Activated T-helper 9 cell treated with anti-CD3 and anti-CD28 coated beads, Interleukin-2, amount 50 U/mL, for 16 hours (primary cell): ENCODE results near the gene BRD3OS.

Experiments
- DNase-seq: peaks from one replicate; pipeline ENCODE4 v3.0.0-alpha.2; 2020; ENCODE audit warnings: low read depth

Gene BRD3OS

DNA sequence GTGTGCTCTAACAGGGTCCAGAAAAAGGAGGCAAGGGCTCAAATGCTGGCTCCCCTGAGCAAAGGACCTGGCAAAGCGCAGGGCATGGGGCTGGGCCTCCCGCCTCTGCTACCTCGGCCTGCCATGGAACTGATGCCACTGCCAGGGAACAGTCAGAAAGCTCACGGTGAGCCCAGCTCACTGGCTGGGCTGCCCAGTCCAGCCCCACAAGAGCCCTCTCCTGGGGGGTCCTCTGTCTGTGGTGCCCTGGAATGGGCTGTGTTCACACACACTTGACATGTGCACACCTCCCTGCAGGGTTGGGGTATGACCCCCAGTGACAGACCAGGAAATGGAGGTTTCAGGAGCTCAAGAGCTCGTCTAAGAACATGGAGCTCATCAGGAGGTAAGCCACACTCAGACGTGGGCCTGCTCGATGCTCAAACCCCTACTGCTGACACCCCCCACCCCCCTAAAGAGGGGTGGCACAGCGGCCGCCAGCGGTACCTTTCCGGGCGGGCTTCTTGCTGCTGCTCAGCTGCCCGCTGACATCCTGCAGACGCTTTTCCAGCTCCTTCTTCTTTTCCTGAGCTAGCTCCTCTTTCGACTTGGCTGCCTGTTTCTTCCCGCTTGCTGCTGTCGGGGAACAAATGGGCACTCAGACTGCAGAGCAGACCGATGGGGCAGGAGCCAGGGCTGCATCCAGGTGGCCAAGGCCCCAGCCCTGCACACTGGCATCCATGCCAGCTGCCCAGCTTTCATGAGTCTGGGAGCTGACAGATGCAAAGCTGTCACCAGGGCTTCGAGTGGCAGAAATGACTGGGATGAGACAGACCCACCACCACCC, 9.1 kb downstream of the BRD3OS start:
- no peak for DNase-seq

GRCh38 chr9:134035041-134036039, 10.1 kb downstream of the BRD3OS start:
- DNase-seq, result no peak

- no peak for DNase-seq
Observed at GRCh38 chr9:134036130-134036529, 10.8 kb downstream of the BRD3OS start.

GRCh38 chr9:134037641-134038040, 12.4 kb downstream of the BRD3OS start:
- DNase-seq, result no peak

GRCh38 chr9:134039386-134040175, 14.3 kb downstream of the BRD3OS start:
- DNase-seq, result no peak

- DNase-seq, result no peak
Observed at GRCh38 chr9:134040176-134040565, 14.9 kb downstream of the BRD3OS start.

DNA sequence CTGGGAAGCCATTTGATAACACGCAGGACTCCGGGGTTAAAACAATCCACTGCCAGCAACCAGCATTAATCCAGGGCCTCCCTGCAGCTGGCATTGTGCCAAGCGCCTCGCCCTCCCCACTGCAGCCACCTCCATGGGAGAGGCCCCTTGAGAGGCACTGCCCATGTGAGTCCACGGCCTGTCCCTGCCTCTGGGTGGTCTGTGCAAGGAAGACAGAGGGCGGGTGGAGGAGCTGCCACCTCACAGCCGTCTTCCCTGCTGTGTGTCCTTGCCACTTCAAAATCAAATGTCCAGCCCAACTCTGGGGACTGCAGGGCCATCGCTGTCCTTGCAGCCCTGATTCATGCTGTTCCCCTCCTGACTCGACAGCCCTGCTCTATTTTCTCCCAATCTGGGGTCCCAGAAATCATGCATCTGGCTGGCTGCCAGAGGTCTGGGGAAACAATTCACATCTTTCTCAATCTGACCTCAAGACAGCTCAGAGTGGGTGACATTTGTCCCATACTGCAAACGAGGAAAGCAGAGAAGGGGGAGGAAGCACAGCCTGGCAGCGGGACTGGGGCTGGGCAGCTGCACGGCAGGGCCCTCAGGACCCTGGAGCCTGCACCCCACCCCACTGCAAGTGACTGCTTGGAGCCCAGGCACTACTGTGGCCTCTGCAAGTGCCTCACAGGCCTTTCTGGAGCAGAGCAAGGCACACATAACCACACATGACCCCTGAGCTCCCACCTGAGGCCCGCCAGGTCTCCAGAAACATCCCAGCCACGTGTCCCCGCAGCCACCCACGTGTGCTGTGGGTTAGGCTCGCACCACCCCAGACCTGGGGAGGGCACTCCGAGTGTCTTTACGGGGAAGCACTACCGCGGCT, 15.7 kb downstream of the BRD3OS start:
- no peak for DNase-seq

GRCh38 chr9:134041649-134041962, 16.3 kb downstream of the BRD3OS start:
- no peak for DNase-seq

DNA sequence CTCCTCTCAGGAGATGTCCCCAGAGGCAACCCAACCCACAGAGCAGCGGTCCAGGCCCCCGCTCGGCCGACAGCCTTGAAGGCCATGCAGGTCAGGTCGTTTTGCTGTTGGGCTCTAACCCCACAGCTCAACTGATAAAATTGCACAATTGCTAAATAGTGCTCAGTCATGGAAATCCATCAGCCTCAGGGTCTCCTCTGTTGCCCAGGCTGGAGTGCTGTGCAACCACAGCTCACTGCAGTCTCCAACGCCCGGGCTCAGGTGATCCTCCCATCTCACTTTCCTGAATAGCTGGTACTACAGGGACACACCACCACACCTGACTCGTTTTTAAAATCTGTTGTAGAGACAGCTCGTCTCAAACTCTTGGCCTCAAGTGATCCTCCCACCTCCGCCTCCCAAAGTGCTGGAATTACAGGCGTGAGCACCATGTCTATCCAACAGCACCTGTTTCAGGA, 18.3 kb downstream of the BRD3OS start:
- no peak for DNase-seq

- DNase-seq, result no peak
Observed at GRCh38 chr9:134044944-134045343, 19.7 kb downstream of the BRD3OS start.

DNA sequence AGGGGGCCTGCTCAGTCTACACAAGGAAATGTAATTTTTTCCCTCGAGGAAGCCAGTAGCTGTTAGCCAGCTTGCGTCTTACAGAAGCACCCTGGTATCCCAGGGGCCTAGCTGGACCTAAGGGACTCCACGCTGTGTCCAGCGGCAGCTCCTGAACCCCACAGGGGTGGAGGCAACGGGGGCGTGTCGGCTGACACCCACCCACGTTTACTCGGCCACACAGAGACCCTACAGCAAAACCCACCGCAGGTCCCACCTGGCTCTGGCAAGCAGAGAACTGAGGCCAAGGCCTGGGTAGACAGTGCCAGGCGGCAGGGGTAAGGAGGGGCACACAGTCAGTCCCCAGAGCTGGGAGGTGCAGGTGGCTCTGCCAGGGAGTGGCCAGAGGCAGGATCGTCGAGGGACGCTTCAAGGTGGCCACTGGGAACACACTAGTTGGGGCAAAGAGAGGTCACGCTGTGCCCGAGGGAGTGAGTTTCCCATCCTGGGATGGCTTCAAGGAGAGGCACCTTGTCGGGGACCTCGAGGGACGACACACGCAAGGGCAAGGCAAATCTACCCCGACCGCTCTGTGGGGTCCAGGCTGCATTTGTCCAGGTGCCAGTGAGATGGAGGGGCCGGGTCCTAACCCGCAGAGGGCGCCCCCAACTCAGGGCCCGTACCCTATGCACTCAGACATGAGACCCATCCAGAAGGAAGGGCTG, 20.7 kb downstream of the BRD3OS start:
- no peak for DNase-seq

DNA sequence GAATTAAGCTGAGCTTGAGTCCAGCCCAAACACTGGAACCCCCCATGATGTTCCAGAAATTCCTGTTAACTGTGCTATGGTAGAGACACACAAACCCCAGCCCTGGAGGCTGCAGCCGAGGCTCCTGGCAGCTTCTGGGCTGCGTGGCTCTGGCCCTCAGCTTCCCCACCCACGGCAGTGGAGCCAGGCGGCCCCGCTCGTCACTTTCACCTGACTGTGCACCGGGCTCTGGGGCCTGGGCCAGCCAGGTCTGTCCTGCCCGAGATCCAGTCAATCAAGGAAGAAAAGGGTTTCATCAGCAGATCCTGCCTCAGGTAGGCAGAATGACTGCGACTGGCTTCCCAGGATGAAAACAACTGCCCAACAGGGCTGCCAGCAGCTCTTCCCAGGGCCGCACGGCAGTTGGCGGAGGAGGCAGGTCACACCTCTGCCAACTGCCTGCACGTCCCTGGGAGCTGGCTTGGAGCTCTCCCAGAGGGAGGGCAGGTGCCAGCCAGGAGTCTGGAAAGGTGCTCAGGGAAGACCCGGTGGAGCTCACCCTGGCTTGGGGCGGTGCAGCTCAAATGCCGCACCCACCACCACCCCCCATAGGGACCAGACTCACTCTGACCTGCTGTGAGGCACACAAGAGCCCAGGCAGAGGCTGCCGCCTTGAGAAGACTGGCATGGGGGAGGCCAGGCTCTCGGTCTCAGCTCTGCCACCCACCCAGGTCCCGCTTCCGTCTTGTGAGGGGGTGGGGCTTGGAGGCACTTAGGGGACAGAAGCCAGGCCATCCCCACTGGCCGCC, 21.8 kb downstream of the BRD3OS start:
- no peak for DNase-seq

GRCh38 chr9:134047868-134048581, 22.7 kb downstream of the BRD3OS start:
- DNase-seq, result no peak

- DNase-seq, result no peak
Observed at GRCh38 chr9:134048582-134048968, 23.3 kb downstream of the BRD3OS start.

- DNase-seq, result no peak
Observed at GRCh38 chr9:134049236-134049635, 24.0 kb downstream of the BRD3OS start.

- no peak for DNase-seq
Observed at GRCh38 chr9:134049772-134050588, 24.7 kb downstream of the BRD3OS start.

DNA sequence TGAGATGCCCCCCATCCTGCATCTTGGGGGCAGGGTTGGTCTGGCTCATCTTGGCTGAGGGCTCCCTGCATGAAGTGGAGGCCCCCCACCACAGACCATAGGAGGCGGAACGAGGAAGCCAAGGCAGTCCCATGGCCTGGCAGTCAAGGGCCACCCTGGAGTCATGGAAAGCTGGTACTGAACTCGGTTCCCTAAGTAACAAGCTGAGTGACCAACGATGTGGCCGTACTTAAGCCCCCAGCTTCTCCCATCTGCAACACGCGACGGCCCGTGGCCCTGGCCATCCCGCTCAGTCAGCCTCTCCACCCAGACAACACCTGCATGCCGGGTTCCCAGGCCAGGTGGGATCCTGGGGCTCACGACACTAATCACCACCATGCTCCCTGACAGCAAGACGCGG, 25.4 kb downstream of the BRD3OS start:
- DNase-seq, result no peak

DNA sequence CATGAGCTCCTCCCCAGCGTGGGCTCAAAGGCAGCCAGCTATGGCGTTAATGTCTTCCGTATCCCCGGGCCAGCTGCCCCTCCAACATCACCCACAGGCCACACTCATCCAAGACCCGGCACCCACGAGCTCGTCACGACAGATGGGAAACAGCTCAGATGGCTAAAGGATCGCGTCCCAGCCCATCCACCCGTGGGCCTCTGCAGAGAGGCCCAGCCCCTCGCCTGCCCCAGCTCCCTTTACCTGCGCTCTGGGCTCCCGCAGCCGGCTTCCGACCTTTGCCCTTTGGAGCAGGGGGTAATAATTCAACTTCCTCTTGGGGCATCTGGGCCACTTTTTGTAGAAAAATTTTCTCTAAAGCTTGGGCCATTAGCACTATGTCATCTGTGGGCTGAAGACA, 26.0 kb downstream of the BRD3OS start:
- no peak for DNase-seq
